ENCODE measurements around the gene DCUN1D4. TPM values are rescaled to one million over a fixed set of nuclear protein-coding genes. Genes with fewer than 3 reads are reported as not detected.

DCUN1D4 gene
- total RNA-seq, 2 experiments from 2014 or later, result 39.4 to 42.9 TPM

DNA sequence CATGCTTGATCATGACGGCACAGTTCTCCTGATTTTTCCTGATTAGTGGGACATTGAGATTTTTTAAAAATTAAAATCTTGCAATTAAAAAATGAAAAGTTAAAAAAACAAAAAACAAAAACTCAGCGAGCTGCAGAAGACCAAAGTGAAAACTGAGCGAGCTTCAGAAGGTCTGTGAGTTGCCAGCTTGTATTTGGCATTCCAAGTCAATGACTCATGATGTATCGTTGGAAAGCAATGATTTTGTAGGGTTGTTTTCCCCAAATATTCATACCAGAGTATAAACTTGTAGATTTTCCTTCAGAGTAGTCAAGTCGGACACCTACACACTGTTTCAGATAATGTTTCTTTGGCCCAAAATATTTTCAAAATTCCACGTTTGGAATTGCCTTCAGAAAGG, 100.3 kb downstream of the DCUN1D4 start:
- Mint-ChIP-seq H3K36me3 (no peaks in the 10 kb centered on the region), H3K27me3 (peaks cover 10% of the 10 kb centered on the region), H3K9me3 (peaks cover 1% of the 10 kb centered on the region), H3K4me1 (no peaks in the 10 kb centered on the region), H3K4me3 (no peak overlapping the region), H3K27ac (no peak overlapping the region)
- DNase-seq, result no peak

DNA sequence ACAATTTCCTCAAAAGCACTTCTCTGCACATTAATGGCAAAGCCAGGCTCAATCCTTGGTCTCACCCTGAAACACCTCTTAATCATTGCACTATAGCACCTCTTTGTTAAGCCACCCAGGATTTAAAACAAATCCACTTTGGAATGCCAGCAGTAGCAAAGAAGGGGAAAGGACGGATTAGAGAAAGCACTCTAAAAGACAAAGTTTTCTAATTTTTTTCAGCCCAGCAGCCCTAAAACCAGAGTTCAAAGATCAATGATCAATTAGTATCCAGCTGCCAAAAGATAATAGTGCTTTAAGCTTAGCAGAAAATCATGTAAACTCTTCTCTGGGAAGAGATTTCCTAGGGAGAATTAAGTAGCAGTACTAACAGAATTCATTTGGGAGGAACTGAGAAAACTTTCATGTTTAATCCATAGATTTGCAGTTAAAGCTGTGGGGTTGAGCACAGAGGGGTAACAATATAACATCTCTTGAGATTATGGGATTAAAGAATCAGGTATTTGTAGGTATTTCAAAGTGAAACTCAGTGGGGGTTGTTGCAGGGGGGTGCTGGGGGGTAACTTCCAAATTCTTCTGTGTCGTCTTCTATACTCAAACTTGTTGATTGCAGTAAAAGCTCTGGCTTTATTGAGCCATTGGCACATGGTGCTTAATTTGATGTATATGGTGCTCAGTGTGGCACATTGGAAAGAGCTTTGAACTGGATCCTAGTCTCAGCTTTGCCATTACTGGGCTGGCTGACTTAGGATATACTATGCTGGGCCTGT, 115.4 kb downstream of the DCUN1D4 start:
- H3K27me3 Mint-ChIP-seq, result no peaks in the 10 kb centered on the region
- no peaks in the 10 kb centered on the region for H3K9me3 Mint-ChIP-seq
- no peak overlapping the region for H3K4me3 Mint-ChIP-seq

DNA sequence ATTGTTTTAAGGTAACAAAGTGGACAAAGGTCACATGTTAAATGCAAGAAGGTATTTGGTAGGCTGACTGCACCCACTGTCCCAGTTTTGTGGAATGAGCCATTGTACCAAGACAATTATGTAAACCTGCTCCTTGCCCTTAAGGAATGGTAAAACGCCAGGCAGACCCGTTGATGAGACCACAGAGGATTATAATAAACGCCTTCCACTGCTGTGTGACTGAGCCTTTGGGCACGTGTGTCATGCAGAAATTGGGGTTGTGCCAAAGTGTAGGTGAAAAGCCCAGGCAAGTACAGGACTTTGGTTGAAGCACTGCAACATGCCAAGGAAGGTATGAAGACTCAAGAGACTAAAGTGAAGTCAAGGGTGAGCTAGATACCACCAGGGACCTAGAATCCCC, 117.5 kb downstream of the DCUN1D4 start:
- Mint-ChIP-seq H3K4me3 (no peak overlapping the region), H3K36me3 (no peaks in the 10 kb centered on the region), H3K27me3 (peaks cover under 1% of the 10 kb centered on the region), H3K27ac (no peak overlapping the region), H3K4me1 (no peaks in the 10 kb centered on the region), H3K9me3 (no peaks in the 10 kb centered on the region)
- DNase-seq, result no peak

More for the DNA sequence above, 115.4 kb downstream of the DCUN1D4 start:
- Mint-ChIP-seq H3K36me3 (no peaks in the 10 kb centered on the region), H3K27ac (no peak overlapping the region), H3K4me1 (no peaks in the 10 kb centered on the region)
- no peak for DNase-seq

DNA sequence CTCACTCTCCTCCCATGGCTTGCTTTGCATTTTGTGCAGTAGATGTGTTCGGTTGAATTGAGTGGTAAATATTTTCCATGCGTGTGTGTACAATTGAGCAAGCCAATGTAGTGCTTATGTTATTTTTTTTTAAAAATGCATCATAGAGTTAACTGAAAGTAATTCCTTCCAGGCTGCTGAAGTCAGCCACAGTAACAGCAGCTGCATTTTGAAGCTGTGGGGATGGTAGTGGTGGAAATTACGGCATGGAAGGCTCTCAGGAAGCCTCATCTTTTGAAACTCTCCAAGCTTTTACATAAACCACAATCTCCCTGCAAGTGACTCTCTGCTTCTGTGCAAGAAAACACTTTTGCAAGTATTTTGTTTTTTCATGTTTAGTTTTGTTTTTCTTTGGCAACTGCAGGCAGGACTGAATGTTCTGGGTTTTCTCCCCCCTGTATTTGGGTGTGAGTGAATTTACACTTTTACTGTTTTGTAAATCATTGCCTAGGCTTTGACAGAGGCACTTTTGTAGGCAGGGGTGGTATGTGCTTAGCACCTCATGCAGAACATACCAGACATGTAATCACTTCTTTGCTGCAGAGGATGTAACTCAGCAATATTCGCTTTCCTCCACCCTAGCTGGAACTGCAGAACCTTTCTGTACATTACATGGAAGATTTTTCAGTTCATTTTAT, 121.0 kb downstream of the DCUN1D4 start:
- no peaks in the 10 kb centered on the region for H3K36me3 Mint-ChIP-seq
- H3K4me3 Mint-ChIP-seq, result no peak overlapping the region
- no peak for DNase-seq
- peaks cover 5% of the 10 kb centered on the region for H3K9me3 Mint-ChIP-seq
- no peak overlapping the region for H3K27ac Mint-ChIP-seq
- peaks cover 18% of the 10 kb centered on the region for H3K27me3 Mint-ChIP-seq
- H3K4me1 Mint-ChIP-seq, result no peaks in the 10 kb centered on the region

DNA sequence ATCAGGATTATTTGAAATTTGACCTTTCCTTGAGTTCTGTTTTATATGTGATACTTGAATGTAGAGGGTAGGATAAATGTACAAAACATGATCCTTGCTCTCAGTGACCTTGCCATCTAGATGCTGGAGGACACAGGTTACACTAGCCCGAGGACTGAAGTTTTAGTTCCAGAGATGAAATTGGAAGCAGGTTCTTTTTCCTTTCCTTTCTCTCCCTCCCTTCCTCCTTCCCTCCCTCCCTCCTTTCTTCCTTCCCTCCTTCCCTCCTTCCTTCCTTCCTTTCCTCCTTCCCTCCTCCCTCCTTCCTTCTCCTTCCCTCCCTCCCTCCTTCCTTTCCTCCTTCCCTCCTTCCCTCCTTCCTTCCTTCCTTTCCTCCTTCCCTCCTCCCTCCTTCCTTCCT, 122.9 kb downstream of the DCUN1D4 start:
- H3K27me3 Mint-ChIP-seq, result peaks cover 22% of the 10 kb centered on the region
- no peaks in the 10 kb centered on the region for H3K36me3 Mint-ChIP-seq

More for the DNA sequence above, 122.9 kb downstream of the DCUN1D4 start:
- no peaks in the 10 kb centered on the region for H3K4me1 Mint-ChIP-seq
- peaks cover 5% of the 10 kb centered on the region for H3K9me3 Mint-ChIP-seq
- no peak overlapping the region for H3K4me3 Mint-ChIP-seq
- H3K27ac Mint-ChIP-seq, result no peak overlapping the region
- no peak for DNase-seq

Other genes starting within 250 kb of the DCUN1D4 start
- under 1 TPM; 0.06 TPM for gene LRRC66, start 177.2 kb downstream of the DCUN1D4 start, total RNA-seq
- gene SGCB, start 195.1 kb downstream of the DCUN1D4 start, total RNA-seq, result 1 to 10 TPM; 7.7 to 8.2 TPM
- under 1 TPM in 1 of 2 experiments, not detected in 1; 0.44 TPM for gene SPATA18, start 208.2 kb downstream of the DCUN1D4 start, total RNA-seq